Activated CD4-positive, CD25-positive, alpha-beta regulatory T cell treated with anti-CD3 and anti-CD28 coated beads, Interleukin-2, amount 50 U/mL, for 16 hours (primary cell): Measurements from ENCODE around the gene FEM1B.
"Not testable (repeated sequence)": the region's sequence is repeated elsewhere in the genome, so short reads cannot be mapped to it uniquely, and the experiment has no call there.

Source experiments
- DNase-seq: peaks from one replicate; pipeline ENCODE4 v3.0.0-alpha.2; 2020; ENCODE audit warnings: low read depth, low spot score

The FEM1B gene

GRCh38 chr15:68277603-68278344, at the start of gene FEM1B:
Gene FEM1B, plus strand, starts transcription at chr15:68277745. Its CDS starts 673 bp downstream, at chr15:68278418.
- peak; percentile 77 for DNase-seq

GRCh38 chr15:68228143-68228970, 49.2 kb upstream of the FEM1B start:
- no peak for DNase-seq

- DNase-seq, result no peak
Measured at GRCh38 chr15:68228971-68229385, 48.6 kb upstream of the FEM1B start.

- DNase-seq, result peak; percentile 55
Measured at GRCh38 chr15:68229386-68230156, 48.0 kb upstream of the FEM1B start, which contains the start of gene CLN6. Gene CLN6, minus strand, starts transcription at chr15:68229728. Its CDS starts 144 bp downstream, at chr15:68229584.

- DNase-seq, result no peak
Measured at GRCh38 chr15:68230157-68231100, 47.1 kb upstream of the FEM1B start.

- DNase-seq, result no peak
Measured at GRCh38 chr15:68231102-68231818, 46.3 kb upstream of the FEM1B start.

GRCh38 chr15:68232449-68232848, 45.1 kb upstream of the FEM1B start:
- DNase-seq, result no peak

GRCh38 chr15:68232937-68233336, 44.6 kb upstream of the FEM1B start:
- no peak for DNase-seq

GRCh38 chr15:68234060-68234459, 43.5 kb upstream of the FEM1B start:
- DNase-seq, result no peak

GRCh38 chr15:68234520-68234919, 43.0 kb upstream of the FEM1B start:
- not testable (repeated sequence) for DNase-seq

GRCh38 chr15:68235022-68235421, 42.5 kb upstream of the FEM1B start:
- no peak for DNase-seq

- DNase-seq, result no peak
Measured at GRCh38 chr15:68239025-68239424, 38.5 kb upstream of the FEM1B start.

GRCh38 chr15:68241088-68241935, 36.2 kb upstream of the FEM1B start:
- no peak for DNase-seq

- no peak for DNase-seq
Measured at GRCh38 chr15:68244235-68244634, 33.3 kb upstream of the FEM1B start.

GRCh38 chr15:68249058-68249713, 28.4 kb upstream of the FEM1B start:
- DNase-seq, result no peak

- peak; percentile 18 for DNase-seq
Measured at GRCh38 chr15:68252925-68253534, 24.5 kb upstream of the FEM1B start.

- DNase-seq, result no peak
Measured at GRCh38 chr15:68256675-68257450, 20.7 kb upstream of the FEM1B start.
